Common myeloid progenitor, CD34-positive (primary cell): Measurements from ENCODE around the gene CELSR1.

Source experiments
- CTCF ChIA-PET: fragments of 350-600 bp; sonication (Branson Sonifier 250); formaldehyde crosslinking; loops from one replicate; lab custom pipeline; 2021; ENCODE audit warnings: antibody characterized with exemption; lab: Charles Lee
- POLR2A ChIA-PET: fragments of 350-600 bp; sonication (Branson Sonifier 250); formaldehyde crosslinking; loops from one replicate; lab custom pipeline; 2021; ENCODE audit warnings: antibody characterized with exemption; lab: Charles Lee
- DNase-seq, 3 donors: peaks; one replicate each; pipeline versions ENCODE4 v3.0.0 to v3.0.0-alpha.2; 2013
- H3K27ac ChIP-seq, 2 experiments: 1 replicate in 1 of 2; 2 replicates in 1 of 2; pipeline ENCODE4 v1.7.0; 2013; ENCODE audit warnings: inconsistent platforms in 2 of 2, low read length in 2 of 2, mild to moderate bottlenecking in 2 of 2, low read depth in 1 of 2, moderate library complexity in 1 of 2; ENCODE audit not compliant: severe bottlenecking in 2 of 2, insufficient read depth in 1 of 2, poor library complexity in 1 of 2
- H3K27me3 ChIP-seq, 5 experiments: replicated peaks in 2 of 5; 1 replicate in 3 of 5; 2 replicates in 2 of 5; pipeline versions ENCODE4 v1.6.1 to v1.7.0; 2013; ENCODE audit warnings: low read length in 4 of 5, mild to moderate bottlenecking in 2 of 5, moderate library complexity in 2 of 5, inconsistent platforms in 1 of 5; ENCODE audit not compliant: insufficient read depth in 5 of 5, control insufficient read depth in 4 of 5
- H3K36me3 ChIP-seq, 4 experiments: 1 replicate in 2 of 4; 2 replicates in 2 of 4; pipeline versions ENCODE4 v1.6.1 to v1.7.0; 2013; ENCODE audit warnings: low read length in 3 of 4, control low read depth in 1 of 4, mild to moderate bottlenecking in 1 of 4; ENCODE audit not compliant: control insufficient read depth in 4 of 4, insufficient read depth in 4 of 4
- H3K4me1 ChIP-seq, 4 experiments: 1 replicate in 3 of 4; 2 replicates in 1 of 4; pipeline versions ENCODE4 v1.6.1 to v1.7.1; 2013; ENCODE audit warnings: low read length in 3 of 4, mild to moderate bottlenecking in 3 of 4, control low read depth in 1 of 4, inconsistent platforms in 1 of 4, moderate library complexity in 1 of 4; ENCODE audit not compliant: control insufficient read depth in 4 of 4, insufficient read depth in 4 of 4; ENCODE audit errors: control extremely low read depth in 1 of 4
- H3K4me3 ChIP-seq, 7 experiments: 1 replicate in 4 of 7; 2 replicates in 3 of 7; pipeline versions ENCODE4 v1.5.1 to v1.7.0; 2013; ENCODE audit warnings: mild to moderate bottlenecking in 7 of 7, low read length in 6 of 7, moderate library complexity in 6 of 7, inconsistent platforms in 2 of 7, low read depth in 2 of 7, control low read depth in 1 of 7; ENCODE audit not compliant: insufficient read depth in 4 of 7, control insufficient read depth in 1 of 7; ENCODE audit errors: extremely low read depth in 1 of 7
- H3K9me3 ChIP-seq, 5 experiments: 1 replicate in 4 of 5; 2 replicates in 1 of 5; pipeline versions ENCODE4 v1.6.1 to v1.7.1; 2013; ENCODE audit warnings: low read length in 4 of 5, mild to moderate bottlenecking in 2 of 5, inconsistent platforms in 1 of 5, low read depth in 1 of 5, moderate library complexity in 1 of 5; ENCODE audit not compliant: control insufficient read depth in 4 of 5, insufficient read depth in 2 of 5; ENCODE audit errors: control extremely low read depth in 1 of 5
- WGBS: methylation state at CpG from one replicate; pipeline ENCODE4 v1.1.5; 2013; ENCODE audit not compliant: insufficient coverage; 5-methylcytosine and 5-hydroxymethylcytosine counted together

The CELSR1 gene

GRCh38 chr22:46578824-46579561 lies 41.6 kb upstream of the CELSR1 start:
- ChIA-PET CTCF (interaction anchor here (1.3 to 1.9 kb wide), 4 partner anchors 11 to 107 kb away, joined by 3 to 7 read pairs (median 6); no protein-coding TSS in a partner anchor), POLR2A (no interaction called here)
- Histone ChIP-seq H3K27me3 (no peaks in the 10 kb centered on the region), H3K27ac (peak overlapping the region in 1 of 2 experiments; percentile 6), H3K4me3 (peak overlapping the region in 5 of 7 experiments; percentile 37 to 85 (median 76)), H3K4me1 (peaks cover 2 to 70% (median 56%) of the 10 kb centered on the region in 4 experiments), H3K9me3 (no peaks in the 10 kb centered on the region), H3K36me3 (peaks cover 0 to 2% (median 0%) of the 10 kb centered on the region in 4 experiments)
- no peak for DNase-seq
- 90% methylated on average over 15 of the region's 15 CpGs for WGBS

GRCh38 chr22:46578251-46578823 lies 40.9 kb upstream of the CELSR1 start:
- Histone ChIP-seq H3K27ac (peak overlapping the region in 1 of 2 experiments; percentile 6), H3K4me1 (peaks cover 2 to 70% (median 56%) of the 10 kb centered on the region in 4 experiments), H3K36me3 (peaks cover 0 to 2% (median 0%) of the 10 kb centered on the region in 4 experiments), H3K27me3 (no peaks in the 10 kb centered on the region), H3K4me3 (peak overlapping the region; percentile 37 to 85 (median 75)), H3K9me3 (no peaks in the 10 kb centered on the region)
- POLR2A ChIA-PET, result no interaction called here
- no peak for DNase-seq
- CTCF ChIA-PET, result interaction anchor here (1.7 to 1.9 kb wide), 3 partner anchors 12 to 108 kb away, joined by 5 to 7 read pairs (median 6); no protein-coding TSS in a partner anchor
- 63% methylated on average over 9 of the region's 9 CpGs for WGBS

- peak overlapping the region in 1 of 2 experiments; percentile 66 for H3K27ac ChIP-seq
- CTCF ChIA-PET, result interaction anchor here (1.7 to 1.9 kb wide), 3 partner anchors 13 to 109 kb away, joined by 5 to 7 read pairs (median 6); no protein-coding TSS in a partner anchor
- WGBS, result under 1% methylated on average over 52 of the region's 65 CpGs
- POLR2A ChIA-PET, result no interaction called here
- no peaks in the 10 kb centered on the region for H3K9me3 ChIP-seq
- H3K4me3 ChIP-seq, result peak overlapping the region; percentile 46 to 85 (median 75)
- DNase-seq, result peak in 1 of 3 donors; percentile 43
- H3K27me3 ChIP-seq, result no peaks in the 10 kb centered on the region
- no peaks in the 10 kb centered on the region for H3K36me3 ChIP-seq
- peaks cover 2 to 70% (median 55%) of the 10 kb centered on the region in 4 experiments for H3K4me1 ChIP-seq
These were observed 40.2 kb upstream of the CELSR1 start for GRCh38 chr22:46577368-46578249.

- Histone ChIP-seq H3K4me1 (peaks cover 2 to 61% (median 47%) of the 10 kb centered on the region in 4 experiments), H3K27me3 (no peaks in the 10 kb centered on the region), H3K4me3 (peak overlapping the region; percentile 34 to 85 (median 75)), H3K27ac (no peak overlapping the region), H3K36me3 (no peaks in the 10 kb centered on the region), H3K9me3 (peaks cover 0 to 6% (median 6%) of the 10 kb centered on the region in 5 experiments)
- peak in 2 of 3 donors; percentile 51 to 70 for DNase-seq
- CTCF ChIA-PET, result interaction anchor here (1.7 to 1.9 kb wide), 3 partner anchors 13 to 110 kb away, joined by 5 to 7 read pairs (median 7); no protein-coding TSS in a partner anchor
- 2% methylated on average over 87 of the region's 142 CpGs for WGBS
- POLR2A ChIA-PET, result no interaction called here
These were observed 39.3 kb upstream of the CELSR1 start for GRCh38 chr22:46576556-46577367.

- Histone ChIP-seq H3K36me3 (no peaks in the 10 kb centered on the region), H3K9me3 (peaks cover 0 to 10% (median 7%) of the 10 kb centered on the region in 5 experiments), H3K4me1 (peaks cover 2 to 54% (median 40%) of the 10 kb centered on the region in 4 experiments), H3K4me3 (peak overlapping the region; percentile 30 to 72 (median 57)), H3K27me3 (no peaks in the 10 kb centered on the region), H3K27ac (no peak overlapping the region)
- CTCF ChIA-PET, result interaction anchor here (1.8 kb wide), 1 partner anchor 12 kb away, joined by 7 read pairs; no protein-coding TSS in a partner anchor
- no peak for DNase-seq
- POLR2A ChIA-PET, result no interaction called here
- WGBS, result 71% methylated on average over 7 of the region's 10 CpGs
These were observed 38.6 kb upstream of the CELSR1 start for GRCh38 chr22:46575911-46576555.
